H54 (cell line): ENCODE results near the gene GNLY.
"Not testable (repeated sequence)": the region's sequence is repeated elsewhere in the genome, so short reads cannot be mapped to it uniquely, and the experiment has no call there.

Source experiments
- DNase-seq: peaks from one replicate; pipeline ENCODE4 v3.0.0; 2011; ENCODE audit warnings: low spot score, mixed read lengths; ENCODE audit not compliant: insufficient read length
- FAIRE-seq: peaks from 3 replicates; lab custom pipeline; 2011; peaks lifted over from hg19 to GRCh38; lab: Jason Lieb, UNC
- POLR2A ChIP-seq: IDR thresholded peaks from 2 replicates; pipeline ENCODE4 v1.6.1; 2011; ENCODE audit warnings: low read depth, mild to moderate bottlenecking, low read length

The GNLY gene

GRCh38 chr2:85694052-85695025, at the start of gene GNLY:
Gene GNLY, plus strand, starts transcription at chr2:85694358. Its CDS starts 61 bp downstream, at chr2:85694419.
- DNase-seq, result no peak
- FAIRE-seq, result no peak
- no peak for TF ChIP-seq POLR2A

DNA sequence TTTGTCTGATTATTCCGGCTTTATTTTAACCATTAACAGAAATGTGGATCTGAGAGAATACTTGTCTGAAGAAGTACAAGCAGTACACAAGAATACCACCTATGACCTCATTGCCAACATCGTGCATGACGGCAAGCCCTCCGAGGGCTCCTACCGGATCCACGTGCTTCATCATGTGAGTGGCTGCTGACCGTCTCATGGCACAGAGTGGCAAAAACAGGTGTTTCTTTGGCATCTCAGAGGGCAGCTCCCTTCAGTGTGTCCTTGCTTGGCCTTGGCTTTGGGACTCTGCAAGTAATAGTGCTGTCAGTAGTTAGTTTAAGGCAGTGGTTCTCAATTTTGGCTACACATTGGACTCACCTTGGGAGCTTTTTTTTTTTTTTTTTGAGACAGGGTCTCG, 49.2 kb upstream of the GNLY start:
- TF ChIP-seq POLR2A, result no peak
- DNase-seq (no peak), FAIRE-seq (no peak)

DNA sequence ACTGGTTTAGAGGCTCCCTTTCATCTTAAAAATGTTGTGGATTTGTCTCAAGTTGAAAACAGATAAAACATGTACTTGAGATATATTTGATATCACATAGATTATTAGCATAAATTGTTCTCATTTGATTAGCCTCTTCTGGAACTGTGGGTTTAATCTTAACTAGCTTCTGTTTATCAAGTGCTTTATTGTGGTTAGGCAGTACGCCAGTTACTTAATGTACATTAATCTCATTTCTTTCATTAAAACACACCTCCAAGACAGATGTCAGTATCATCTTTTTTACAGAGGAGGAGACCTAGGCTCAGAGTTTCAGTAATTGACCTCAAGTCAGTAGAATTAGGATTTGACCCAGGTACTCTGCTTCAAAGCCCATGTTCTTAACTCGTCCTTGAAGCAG, 48.0 kb upstream of the GNLY start:
- DNase-seq, result no peak
- no peak for FAIRE-seq
- no peak for TF ChIP-seq POLR2A

- FAIRE-seq (no peak), DNase-seq (no peak)
- TF ChIP-seq POLR2A, result no peak
Measured at GRCh38 chr2:85647823-85648526, 46.2 kb upstream of the GNLY start.

GRCh38 chr2:85648619-85649018, 45.5 kb upstream of the GNLY start:
- no peak for DNase-seq
- TF ChIP-seq POLR2A, result no peak
- no peak for FAIRE-seq

DNA sequence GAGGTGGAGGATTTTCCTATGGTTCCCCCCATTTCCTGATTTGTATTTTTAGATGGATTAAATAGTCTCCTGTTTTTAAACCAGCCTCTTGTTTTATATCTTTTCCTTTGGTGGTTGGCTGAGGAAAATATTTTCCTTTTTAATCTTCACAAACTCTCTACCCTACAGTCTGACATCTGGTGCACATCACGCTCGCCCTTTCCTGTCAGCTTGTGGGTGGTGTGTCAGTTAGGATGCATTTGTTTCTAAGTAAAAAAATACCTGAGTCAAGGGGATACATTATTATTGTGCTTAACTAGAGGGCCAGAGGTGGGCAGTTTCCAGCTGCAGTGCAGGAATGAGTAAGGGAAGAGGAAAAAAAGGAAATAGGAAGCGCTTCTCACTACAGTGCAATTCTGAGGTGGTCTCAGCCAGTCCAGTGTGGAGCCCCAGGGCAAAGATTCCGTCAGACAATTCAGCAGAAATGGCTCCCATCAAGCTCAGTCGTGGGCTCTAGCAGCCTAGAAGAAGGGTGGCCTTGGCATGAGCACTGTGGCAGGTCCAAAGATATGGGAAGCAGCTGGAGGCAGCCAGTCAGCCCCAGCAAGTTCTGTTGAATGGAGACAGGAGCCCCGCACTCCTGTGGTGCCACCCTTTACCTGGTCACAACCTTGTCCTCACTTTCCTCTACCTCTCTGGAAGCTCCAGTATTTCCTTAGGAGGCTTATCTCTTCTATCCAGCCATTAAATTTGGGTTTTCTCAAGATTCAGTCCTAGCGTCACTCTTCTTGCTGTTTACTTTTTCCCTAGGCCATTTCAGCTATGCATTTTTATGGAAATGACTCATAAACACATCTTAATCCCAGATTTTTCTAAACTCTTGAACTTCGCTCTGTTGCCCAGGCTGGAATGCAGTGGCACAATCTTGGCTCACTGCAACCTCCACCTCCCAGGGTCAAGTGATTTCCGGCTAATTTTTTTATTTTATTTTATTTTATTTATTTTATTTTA, 44.7 kb upstream of the GNLY start:
- FAIRE-seq (no peak), DNase-seq (no peak)
- TF ChIP-seq POLR2A, result no peak

DNA sequence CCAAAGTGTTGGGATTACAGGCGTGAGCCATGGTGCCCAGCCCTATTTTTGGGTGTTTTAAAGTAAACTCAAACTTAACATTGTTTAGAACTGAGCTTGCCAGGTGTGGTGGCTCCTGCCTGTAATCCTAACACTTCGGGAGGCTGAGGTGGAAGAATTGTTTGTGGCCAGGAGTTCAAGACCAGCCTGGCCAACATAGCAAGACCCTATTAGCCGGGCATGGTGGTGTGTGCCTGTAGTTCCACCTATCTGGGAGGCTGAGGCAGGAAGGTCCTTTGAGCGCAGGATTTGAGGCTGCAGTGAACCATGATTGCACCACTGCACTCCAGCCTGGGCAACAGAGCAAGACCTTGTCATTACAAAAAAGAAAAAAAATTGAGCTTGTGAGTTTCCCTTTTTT, 43.7 kb upstream of the GNLY start:
- no peak for DNase-seq
- TF ChIP-seq POLR2A, result no peak
- FAIRE-seq, result no peak

- no peak for FAIRE-seq
- no peak for DNase-seq
- no peak for TF ChIP-seq POLR2A
Measured at GRCh38 chr2:85651097-85651496, 43.1 kb upstream of the GNLY start.

DNA sequence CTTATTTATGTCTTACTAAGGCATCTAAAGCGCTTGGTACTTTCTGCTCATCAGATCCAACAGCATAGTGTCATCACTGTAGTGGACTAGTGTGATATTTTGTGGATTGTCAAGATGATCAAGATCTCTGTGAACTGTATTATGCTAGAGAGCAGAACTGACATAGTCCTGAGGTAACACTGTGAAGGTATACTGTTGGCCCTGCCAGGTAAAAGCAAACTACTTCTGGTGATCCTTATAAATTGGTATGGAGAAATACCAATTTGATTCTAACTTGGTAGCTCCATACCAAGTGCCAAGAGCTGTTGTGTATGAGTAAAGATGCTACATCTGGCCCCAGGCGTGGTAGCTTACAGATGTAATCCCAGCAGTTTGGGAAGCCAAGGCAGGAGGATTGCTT, 42.1 kb upstream of the GNLY start:
- FAIRE-seq (no peak), DNase-seq (no peak)
- TF ChIP-seq POLR2A, result no peak

- FAIRE-seq (no peak), DNase-seq (no peak)
- no peak for TF ChIP-seq POLR2A
Measured at GRCh38 chr2:85653996-85654395, 40.2 kb upstream of the GNLY start.

GRCh38 chr2:85655961-85656417, 38.2 kb upstream of the GNLY start:
- peak; percentile 89 for FAIRE-seq
- DNase-seq, result peak; percentile 50
- TF ChIP-seq POLR2A, result no peak

GRCh38 chr2:85656468-85656867, 37.7 kb upstream of the GNLY start:
- DNase-seq, result no peak
- no peak for TF ChIP-seq POLR2A
- no peak for FAIRE-seq

GRCh38 chr2:85657399-85657798, 36.8 kb upstream of the GNLY start:
- not testable (repeated sequence) for FAIRE-seq, DNase-seq
